Endothelial cell of umbilical vein (primary cell): ENCODE results near the gene INTU. TPM values are rescaled to one million over a fixed set of nuclear protein-coding genes. Genes with fewer than 3 reads are reported as not detected.

Experiments
- BruUV-seq: library from RNA; stranded (reverse); fragments of 400-500 nt; replicated peaks from 2 replicates; lab custom pipeline; 2021; lab: Mats Ljungman, UMichigan
- CTCF ChIA-PET: fragments of 300-600, 350-600 bp; sonication (Branson Sonifier 250); formaldehyde crosslinking; loops from one replicate; lab custom pipeline; 2021; ENCODE audit warnings: antibody characterized with exemption, inconsistent platforms; lab: Charles Lee
- POLR2A ChIA-PET: fragments of 300-600, 350-600 bp; sonication (Branson Sonifier 250); formaldehyde crosslinking; loops from one replicate; lab custom pipeline; 2021; ENCODE audit warnings: antibody characterized with exemption, inconsistent platforms; lab: Charles Lee
- DNase-seq: peaks from one replicate; pipeline ENCODE4 v3.0.0-alpha.2; 2011; ENCODE audit warnings: low read depth, low spot score
- FAIRE-seq: peaks from 2 replicates; lab custom pipeline; 2011; peaks lifted over from hg19 to GRCh38; lab: Jason Lieb, UNC
- H2AFZ ChIP-seq: 2 replicates; pipeline ENCODE4 v1.6.0; 2012; ENCODE audit warnings: low read depth, low read length, control low read depth, inconsistent platforms
- H3K27ac ChIP-seq: 2 replicates; pipeline ENCODE4 v1.5.1; 2011; ENCODE audit warnings: low read depth, mild to moderate bottlenecking, control low read depth, low read length, moderate library complexity; ENCODE audit not compliant: insufficient read depth
- H3K27me3 ChIP-seq, 2 experiments: 2 replicates each; pipeline versions ENCODE4 v1.6.0 to v1.6.1; 2011; ENCODE audit warnings: low read length in 2 of 2, mixed read lengths in 1 of 2; ENCODE audit not compliant: control insufficient read depth in 2 of 2, insufficient read depth in 2 of 2
- H3K36me3 ChIP-seq, 2 experiments: 2 replicates in 1 of 2; 3 replicates in 1 of 2; pipeline ENCODE4 v1.5.1; 2011; ENCODE audit warnings: low read length in 2 of 2, mild to moderate bottlenecking in 1 of 2, moderate library complexity in 1 of 2; ENCODE audit not compliant: control insufficient read depth in 2 of 2, insufficient read depth in 2 of 2; ENCODE audit errors: extremely low read depth in 1 of 2
- H3K4me1 ChIP-seq: 3 replicates; pipeline ENCODE4 v1.5.1; 2011; ENCODE audit warnings: mild to moderate bottlenecking, low read length; ENCODE audit not compliant: control insufficient read depth, insufficient read depth; ENCODE audit errors: extremely low read depth
- H3K4me2 ChIP-seq: 2 replicates; pipeline ENCODE4 v1.6.1; 2011; ENCODE audit warnings: low read length, control low read depth, mixed read lengths; ENCODE audit not compliant: insufficient read depth
- H3K4me3 ChIP-seq, 3 experiments: fragments of 200-600 bp in 1 of 3; sonication (generic), shearing (Covaris generic) in 1 of 3; replicated peaks in 1 of 3; 2 replicates each; pipeline ENCODE4 v1.5.1; 2011 to 2016; ENCODE audit warnings: control low read depth in 3 of 3, low read length in 3 of 3, mild to moderate bottlenecking in 2 of 3, inconsistent platforms in 1 of 3, low read depth in 1 of 3, moderate library complexity in 1 of 3; ENCODE audit not compliant: insufficient read depth in 1 of 3
- H3K79me2 ChIP-seq: 2 replicates; pipeline ENCODE4 v1.6.0; 2012; ENCODE audit warnings: low read length, inconsistent platforms; ENCODE audit not compliant: control insufficient read depth, insufficient read depth
- H3K9ac ChIP-seq: replicated peaks from 2 replicates; pipeline ENCODE3; 2011; ENCODE audit warnings: low read length, control low read depth; ENCODE audit not compliant: insufficient read depth; ENCODE audit errors: extremely low read depth
- H3K9me1 ChIP-seq: replicated peaks from 3 replicates; pipeline ENCODE4 v1.6.0; 2011; ENCODE audit warnings: mild to moderate bottlenecking, low read length; ENCODE audit not compliant: control insufficient read depth, insufficient read depth; ENCODE audit errors: extremely low read depth
- H3K9me3 ChIP-seq: replicated peaks from 2 replicates; pipeline ENCODE4 v1.5.1; 2012; ENCODE audit warnings: low read length, inconsistent platforms; ENCODE audit not compliant: control insufficient read depth, insufficient read depth
- H4K20me1 ChIP-seq: replicated peaks from 2 replicates; pipeline ENCODE3; 2011; ENCODE audit warnings: mild to moderate bottlenecking, low read length; ENCODE audit not compliant: control insufficient read depth, insufficient read depth; ENCODE audit errors: extremely low read depth
- EZH2 ChIP-seq: IDR thresholded peaks from 2 replicates; pipeline ENCODE4 v1.6.1; 2012; ENCODE audit warnings: borderline replicate concordance, low read depth, mild to moderate bottlenecking, moderate library complexity, low read length, inconsistent platforms; ENCODE audit not compliant: severe bottlenecking
- FOS ChIP-seq: IDR thresholded peaks from 2 replicates; pipeline ENCODE4 v1.6.1; 2011; ENCODE audit warnings: mild to moderate bottlenecking, low read length, moderate library complexity, borderline replicate concordance; ENCODE audit not compliant: insufficient read depth
- GATA2 ChIP-seq: IDR thresholded peaks from 2 replicates; pipeline ENCODE4 v1.7.0; 2011; ENCODE audit warnings: low read depth, mild to moderate bottlenecking, moderate library complexity, mixed read lengths, low read length; ENCODE audit not compliant: insufficient read length, insufficient read depth
- JUN ChIP-seq: IDR thresholded peaks from 2 replicates; pipeline ENCODE4 v1.6.1; 2011; ENCODE audit warnings: borderline replicate concordance, low read depth; ENCODE audit not compliant: insufficient read length, insufficient read depth
- MYC ChIP-seq: IDR thresholded peaks from one replicate; pipeline ENCODE4 v1.6.1; 2011; ENCODE audit warnings: mild to moderate bottlenecking, low read depth, low read length
- POLR2A ChIP-seq: IDR thresholded peaks from 2 replicates; pipeline ENCODE4 v1.6.1; 2012; ENCODE audit warnings: low read depth, mild to moderate bottlenecking, control low read depth, low read length
- POLR2AphosphoS5 ChIP-seq: IDR thresholded peaks from 2 replicates; pipeline ENCODE4 v1.6.1; 2012; ENCODE audit warnings: low read depth, mild to moderate bottlenecking, control low read depth, low read length, moderate library complexity; ENCODE audit not compliant: insufficient read depth
- dilution Hi-C: fragments of 300-500 bp; cut with MboI; formaldehyde crosslinking; loops from one replicate; pipeline ENCODE4 v1.15.0; 2019; ENCODE audit warnings: low sequenced_read_pairs; ENCODE audit not compliant: extremely low pct_ligation_motif_present
- intact Hi-C: fragments of 100-400 bp; cut with micrococcal nuclease; formaldehyde crosslinking; loops from one replicate; pipeline ENCODE4 v1.10.0; 2022
- polyA plus RNA-seq, 4 experiments: library from polyadenylated mRNA; depleted of rRNA in 3 of 4; stranded (reverse) in 3 of 4; unstranded in 1 of 4; fragments of >200 nt; gene quantifications; 2 replicates each; pipeline versions ENCODE4 v1.2.1 to v1.2.3, GENCODE V29; 2011 to 2012; ENCODE audit warnings: missing spikeins in 1 of 4
- total RNA-seq: library from RNA; stranded (reverse); gene quantifications from 2 replicates; pipeline ENCODE4 v1.2.3, GENCODE V29; 2021
- TF ChIP-seq, protein P1 (sequence below), 2 donors: IDR thresholded peaks; 1 replicate in 1 of 2; 2 replicates in 1 of 2; pipeline ENCODE4 v1.5.1; 2011; ENCODE audit warnings: low read length in 2 of 2, mild to moderate bottlenecking in 2 of 2, moderate library complexity in 2 of 2, control low read depth in 1 of 2, inconsistent platforms in 1 of 2, low read depth in 1 of 2; ENCODE audit not compliant: insufficient read depth in 1 of 2; ENCODE audit errors: extremely low read depth in 1 of 2
- TF ChIP-seq, protein P2 (sequence below): IDR thresholded peaks from 2 replicates; pipeline ENCODE4 v1.6.1; 2011; ENCODE audit not compliant: insufficient read depth, insufficient read length

INTU gene
- total and polyA plus RNA-seq, 2 donors (not counting 3 experiments of a cell fraction or from before 2014, with no cell fraction given): 1.4 to 5.4 TPM

DNA sequence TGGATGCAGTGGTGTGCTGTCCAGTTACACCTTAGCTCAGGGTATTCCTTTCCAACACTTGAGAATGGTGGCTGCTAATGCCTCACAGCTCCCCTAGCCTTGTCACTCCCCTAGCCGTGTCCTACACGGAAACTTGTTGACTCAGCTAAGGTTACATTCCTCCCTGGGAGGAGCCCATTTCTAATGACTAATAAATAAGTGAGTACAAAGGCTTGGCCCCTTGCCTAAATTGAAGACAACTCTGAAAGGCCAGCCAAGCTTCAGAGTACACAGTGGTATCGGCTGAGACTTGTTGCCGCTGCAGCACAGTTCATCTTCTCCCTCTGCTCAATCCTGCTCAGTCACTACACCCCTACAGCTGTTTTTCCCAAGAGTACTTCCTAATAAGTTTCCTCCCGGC is 76.2 kb downstream of the INTU start:
- Histone ChIP-seq H3K79me2 (no peaks in the 10 kb centered on the region), H3K27ac (peak overlapping the region; percentile 36), H3K4me2 (peak overlapping the region; percentile 69), H4K20me1 (no peaks in the 10 kb centered on the region), H3K4me1 (peaks cover 7% of the 10 kb centered on the region), H3K27me3 (no peaks in the 10 kb centered on the region), H3K36me3 (no peaks in the 10 kb centered on the region), H3K9me3 (no peaks in the 10 kb centered on the region), H2AFZ (peak overlapping the region; percentile 89), H3K4me3 (peak overlapping the region in 1 of 3 experiments; percentile 12), H3K9ac (peak overlapping the region; percentile 51), H3K9me1 (no peaks in the 10 kb centered on the region)
- dilution Hi-C loops: no loop called here
- peak; percentile 86 for FAIRE-seq
- CTCF ChIA-PET: interaction anchor here (0.9 to 1.2 kb wide), 3 partner anchors 11 to 102 kb away, joined by 3 to 8 read pairs (median 4); no protein-coding TSS in a partner anchor
- peak; percentile 86 for DNase-seq
- intact Hi-C loops: loop anchor here (1.0 kb wide), 1 partner anchor 86 kb away; no protein-coding TSS in a partner anchor
- no TSS peak for BruUV-seq
- POLR2A ChIA-PET: no interaction called here
- TF ChIP-seq MYC (no peak), JUN (peak; percentile 42), POLR2AphosphoS5 (peak; percentile 28), FOS (peak; percentile 62)

- intact Hi-C loops (loop anchor here (1.0 kb wide), 1 partner anchor 86 kb away; no protein-coding TSS in a partner anchor), dilution Hi-C loops (no loop called here)
- Histone ChIP-seq H3K4me1 (peaks cover 7% of the 10 kb centered on the region), H2AFZ (peak overlapping the region; percentile 89), H3K79me2 (no peaks in the 10 kb centered on the region), H3K9me3 (no peaks in the 10 kb centered on the region), H3K27ac (peak overlapping the region; percentile 36), H3K4me2 (peak overlapping the region; percentile 69), H4K20me1 (no peaks in the 10 kb centered on the region), H3K27me3 (no peaks in the 10 kb centered on the region), H3K36me3 (no peaks in the 10 kb centered on the region), H3K9me1 (no peaks in the 10 kb centered on the region), H3K4me3 (peak overlapping the region in 1 of 3 experiments; percentile 12), H3K9ac (peak overlapping the region; percentile 51)
- FAIRE-seq (no peak), DNase-seq (no peak)
- no TSS peak for BruUV-seq
- ChIA-PET CTCF (interaction anchor here (0.9 to 1.2 kb wide), 3 partner anchors 10 to 103 kb away, joined by 3 to 8 read pairs (median 4); no protein-coding TSS in a partner anchor), POLR2A (no interaction called here)
- no peak for TF ChIP-seq POLR2AphosphoS5
- no peak for TF ChIP-seq MYC
- no peak for TF ChIP-seq GATA2
- no peak for TF ChIP-seq EZH2
- TF ChIP-seq, protein P1, sequence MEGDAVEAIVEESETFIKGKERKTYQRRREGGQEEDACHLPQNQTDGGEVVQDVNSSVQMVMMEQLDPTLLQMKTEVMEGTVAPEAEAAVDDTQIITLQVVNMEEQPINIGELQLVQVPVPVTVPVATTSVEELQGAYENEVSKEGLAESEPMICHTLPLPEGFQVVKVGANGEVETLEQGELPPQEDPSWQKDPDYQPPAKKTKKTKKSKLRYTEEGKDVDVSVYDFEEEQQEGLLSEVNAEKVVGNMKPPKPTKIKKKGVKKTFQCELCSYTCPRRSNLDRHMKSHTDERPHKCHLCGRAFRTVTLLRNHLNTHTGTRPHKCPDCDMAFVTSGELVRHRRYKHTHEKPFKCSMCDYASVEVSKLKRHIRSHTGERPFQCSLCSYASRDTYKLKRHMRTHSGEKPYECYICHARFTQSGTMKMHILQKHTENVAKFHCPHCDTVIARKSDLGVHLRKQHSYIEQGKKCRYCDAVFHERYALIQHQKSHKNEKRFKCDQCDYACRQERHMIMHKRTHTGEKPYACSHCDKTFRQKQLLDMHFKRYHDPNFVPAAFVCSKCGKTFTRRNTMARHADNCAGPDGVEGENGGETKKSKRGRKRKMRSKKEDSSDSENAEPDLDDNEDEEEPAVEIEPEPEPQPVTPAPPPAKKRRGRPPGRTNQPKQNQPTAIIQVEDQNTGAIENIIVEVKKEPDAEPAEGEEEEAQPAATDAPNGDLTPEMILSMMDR (IDR thresholded peaks at IDR 0.05; ENCODE audit: extremely low read depth in 1 of 2, insufficient read depth in 1 of 2, low read depth in 1 of 2, low read length in 2 of 2): no peak
- TF ChIP-seq, protein P2, sequence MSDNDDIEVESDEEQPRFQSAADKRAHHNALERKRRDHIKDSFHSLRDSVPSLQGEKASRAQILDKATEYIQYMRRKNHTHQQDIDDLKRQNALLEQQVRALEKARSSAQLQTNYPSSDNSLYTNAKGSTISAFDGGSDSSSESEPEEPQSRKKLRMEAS: no peak
- no peak for TF ChIP-seq POLR2A
- no peak for TF ChIP-seq FOS
- TF ChIP-seq JUN: no peak
Observed at GRCh38 chr4:127709456-127709855, 76.7 kb downstream of the INTU start.
